ENCODE results near the gene CACNA1S. TPM values are rescaled to one million over a fixed set of nuclear protein-coding genes. Genes with fewer than 3 reads are reported as not detected.

CACNA1S gene
- total RNA-seq, 2 donors from 2014 or later = not detected

GRCh38 chr1:201072149-201072548, 40.1 kb downstream of the CACNA1S start:
- H3K27ac ChIP-seq = no peak overlapping the region
- H3K36me3 ChIP-seq = no peaks in the 10 kb centered on the region
- TF ChIP-seq, protein P1, sequence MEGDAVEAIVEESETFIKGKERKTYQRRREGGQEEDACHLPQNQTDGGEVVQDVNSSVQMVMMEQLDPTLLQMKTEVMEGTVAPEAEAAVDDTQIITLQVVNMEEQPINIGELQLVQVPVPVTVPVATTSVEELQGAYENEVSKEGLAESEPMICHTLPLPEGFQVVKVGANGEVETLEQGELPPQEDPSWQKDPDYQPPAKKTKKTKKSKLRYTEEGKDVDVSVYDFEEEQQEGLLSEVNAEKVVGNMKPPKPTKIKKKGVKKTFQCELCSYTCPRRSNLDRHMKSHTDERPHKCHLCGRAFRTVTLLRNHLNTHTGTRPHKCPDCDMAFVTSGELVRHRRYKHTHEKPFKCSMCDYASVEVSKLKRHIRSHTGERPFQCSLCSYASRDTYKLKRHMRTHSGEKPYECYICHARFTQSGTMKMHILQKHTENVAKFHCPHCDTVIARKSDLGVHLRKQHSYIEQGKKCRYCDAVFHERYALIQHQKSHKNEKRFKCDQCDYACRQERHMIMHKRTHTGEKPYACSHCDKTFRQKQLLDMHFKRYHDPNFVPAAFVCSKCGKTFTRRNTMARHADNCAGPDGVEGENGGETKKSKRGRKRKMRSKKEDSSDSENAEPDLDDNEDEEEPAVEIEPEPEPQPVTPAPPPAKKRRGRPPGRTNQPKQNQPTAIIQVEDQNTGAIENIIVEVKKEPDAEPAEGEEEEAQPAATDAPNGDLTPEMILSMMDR (IDR thresholded peaks at IDR 0.05) = no peak
- H3K27me3 ChIP-seq (replicated peaks; ENCODE audit: insufficient read depth) = no peaks in the 10 kb centered on the region
- no peaks in the 10 kb centered on the region for H3K9me3 ChIP-seq
- DNase-seq (ENCODE audit: low spot score) (no peak), ATAC-seq (ENCODE audit: insufficient number of reproducible peaks, low FRiP score, low read depth) (no peak)
- H3K4me3 ChIP-seq = no peak overlapping the region
- H3K4me1 ChIP-seq (ENCODE audit: control insufficient read depth in 1 of 2, low read depth in 2 of 2) = no peaks in the 10 kb centered on the region

GRCh38 chr1:201069636-201070035, 42.6 kb downstream of the CACNA1S start:
- DNase-seq (ENCODE audit: low spot score) = no peak

GRCh38 chr1:201068976-201069375, 43.2 kb downstream of the CACNA1S start:
- no peaks in the 10 kb centered on the region for H3K4me1 ChIP-seq (ENCODE audit: control insufficient read depth in 1 of 2, low read depth in 2 of 2)
- no peaks in the 10 kb centered on the region for H3K36me3 ChIP-seq
- no peaks in the 10 kb centered on the region for H3K27me3 ChIP-seq (replicated peaks; ENCODE audit: insufficient read depth)
- no peak overlapping the region for H3K4me3 ChIP-seq
- no peaks in the 10 kb centered on the region for H3K9me3 ChIP-seq
- ATAC-seq (ENCODE audit: insufficient number of reproducible peaks, low FRiP score, low read depth) (no peak), DNase-seq (ENCODE audit: low spot score) (no peak)
- H3K27ac ChIP-seq = no peak overlapping the region
- TF ChIP-seq, protein P1 (IDR thresholded peaks at IDR 0.05) = no peak

More at GRCh38 chr1:201069636-201070035, 42.6 kb downstream of the CACNA1S start:
- Histone ChIP-seq H3K4me1 (ENCODE audit: control insufficient read depth in 1 of 2, low read depth in 2 of 2) (no peaks in the 10 kb centered on the region), H3K36me3 (no peaks in the 10 kb centered on the region), H3K27ac (no peak overlapping the region), H3K9me3 (no peaks in the 10 kb centered on the region), H3K27me3 (replicated peaks; ENCODE audit: insufficient read depth) (no peaks in the 10 kb centered on the region), H3K4me3 (no peak overlapping the region)
- no peak for ATAC-seq (ENCODE audit: insufficient number of reproducible peaks, low FRiP score, low read depth)
- TF ChIP-seq, protein P1 (IDR thresholded peaks at IDR 0.05) = no peak

DNA sequence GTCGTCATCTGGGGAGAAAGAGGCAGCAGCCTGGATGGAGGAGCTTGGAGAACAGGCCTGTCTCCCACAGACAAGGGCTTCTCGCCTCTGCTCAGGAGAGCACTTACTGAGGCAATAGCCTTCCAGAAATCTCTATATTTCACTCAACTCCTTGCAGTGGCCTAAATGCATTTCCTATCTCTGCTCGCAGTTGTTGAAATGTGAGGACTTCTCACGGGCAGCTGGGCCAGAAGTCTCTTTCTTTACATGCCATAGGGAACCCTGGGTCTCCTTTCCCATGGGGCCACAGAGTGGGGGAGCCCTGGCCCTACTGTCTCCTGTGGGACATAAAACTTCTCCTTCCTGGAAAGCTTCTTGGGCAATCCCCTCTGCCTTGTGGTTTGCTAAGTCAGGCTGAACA, 45.2 kb downstream of the CACNA1S start:
- H3K27ac ChIP-seq = no peak overlapping the region
- DNase-seq (ENCODE audit: low spot score) (no peak), ATAC-seq (ENCODE audit: insufficient number of reproducible peaks, low FRiP score, low read depth) (no peak)
- no peak overlapping the region for H3K4me3 ChIP-seq
- H3K9me3 ChIP-seq = no peaks in the 10 kb centered on the region
- TF ChIP-seq, protein P1 (IDR thresholded peaks at IDR 0.05) = no peak
- no peaks in the 10 kb centered on the region for H3K27me3 ChIP-seq (replicated peaks; ENCODE audit: insufficient read depth)
- no peaks in the 10 kb centered on the region for H3K36me3 ChIP-seq
- no peaks in the 10 kb centered on the region for H3K4me1 ChIP-seq (ENCODE audit: control insufficient read depth in 1 of 2, low read depth in 2 of 2)

DNA sequence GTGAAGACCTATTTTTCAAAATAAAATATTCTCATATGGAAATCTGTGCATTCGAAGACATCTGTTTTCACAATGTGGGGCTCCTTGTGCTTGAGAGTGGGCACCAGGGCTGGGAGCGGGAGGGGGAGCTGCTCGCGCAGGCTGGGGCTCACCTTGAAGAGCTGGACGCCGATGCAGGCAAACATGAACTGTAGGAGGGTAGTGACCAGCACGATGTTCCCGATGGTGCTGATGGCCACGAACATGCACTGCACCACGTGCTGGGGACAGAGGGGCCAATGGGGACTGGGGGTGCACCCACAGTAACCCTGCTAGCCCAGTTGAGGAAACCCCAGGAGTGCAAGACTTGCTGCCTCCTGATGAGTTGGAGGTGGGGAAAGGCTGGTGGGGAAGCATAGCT, 46.5 kb downstream of the CACNA1S start:
- Histone ChIP-seq H3K27ac (no peak overlapping the region), H3K27me3 (replicated peaks; ENCODE audit: insufficient read depth) (no peaks in the 10 kb centered on the region), H3K9me3 (no peaks in the 10 kb centered on the region), H3K36me3 (no peaks in the 10 kb centered on the region), H3K4me1 (ENCODE audit: control insufficient read depth in 1 of 2, low read depth in 2 of 2) (peaks cover 0 to 9% of the 10 kb centered on the region in 2 donors), H3K4me3 (no peak overlapping the region)
- TF ChIP-seq, protein P1 (IDR thresholded peaks at IDR 0.05) = no peak
- DNase-seq (ENCODE audit: low spot score) (no peak), ATAC-seq (ENCODE audit: insufficient number of reproducible peaks, low FRiP score, low read depth) (no peak)

Measured in thoracic aorta (tissue), 2 donors.